Hepatocyte (in vitro differentiated cells): ENCODE results near the gene TSFM. TPM values are rescaled to one million over a fixed set of nuclear protein-coding genes. Genes with fewer than 3 reads are reported as not detected.

Experiments used
- DNase-seq: peaks from one replicate; pipeline ENCODE4 v3.0.0-alpha.2; 2016; ENCODE audit warnings: low spot score
- H2AFZ ChIP-seq: fragments of 200-600 bp; sonication (generic); 2 replicates; pipeline ENCODE4 v1.6.0; 2016; ENCODE audit warnings: antibody characterized with exemption, mild to moderate bottlenecking
- H3K27ac ChIP-seq: fragments of 200-600 bp; sonication (generic); 2 replicates; pipeline ENCODE4 v1.5.1; 2016; ENCODE audit warnings: mild to moderate bottlenecking
- H3K27me3 ChIP-seq: fragments of 200-600 bp; sonication (generic); 2 replicates; pipeline ENCODE4 v1.6.1; 2016
- H3K36me3 ChIP-seq: fragments of 200-600 bp; sonication (generic); replicated peaks from 2 replicates; pipeline ENCODE4 v1.5.1; 2016; ENCODE audit warnings: low read depth; ENCODE audit not compliant: insufficient read depth
- H3K4me1 ChIP-seq: fragments of 200-600 bp; sonication (generic); 2 replicates; pipeline ENCODE4 v1.5.1; 2016; ENCODE audit warnings: mild to moderate bottlenecking, moderate library complexity; ENCODE audit not compliant: insufficient read depth
- H3K4me2 ChIP-seq: fragments of 200-600 bp; sonication (generic); 2 replicates; pipeline ENCODE4 v1.6.0; 2016
- H3K4me3 ChIP-seq: fragments of 200-600 bp; sonication (generic); 2 replicates; pipeline ENCODE4 v1.5.1; 2016; ENCODE audit warnings: mild to moderate bottlenecking
- H3K79me2 ChIP-seq: fragments of 200-600 bp; sonication (generic); 2 replicates; pipeline ENCODE4 v1.6.0; 2017; ENCODE audit warnings: mild to moderate bottlenecking
- H3K9me2 ChIP-seq: fragments of 200-600 bp; sonication (generic); replicated peaks from 2 replicates; pipeline ENCODE4 v1.6.0; 2017; ENCODE audit warnings: mild to moderate bottlenecking; ENCODE audit not compliant: insufficient read depth
- H3K9me3 ChIP-seq: fragments of 200-600 bp; sonication (generic); 2 replicates; pipeline ENCODE4 v1.5.1; 2016; ENCODE audit warnings: low read depth, mild to moderate bottlenecking
- H4K20me1 ChIP-seq: fragments of 200-600 bp; sonication (generic); 2 replicates; pipeline ENCODE4 v1.6.0; 2016; ENCODE audit warnings: mild to moderate bottlenecking; ENCODE audit not compliant: insufficient read depth, poor library complexity, severe bottlenecking
- CTCF ChIP-seq: fragments of 200-600 bp; sonication (generic); IDR thresholded peaks from 2 replicates; pipeline ENCODE4 v1.5.1; 2016; ENCODE audit warnings: antibody characterized with exemption, mild to moderate bottlenecking; ENCODE audit not compliant: poor library complexity
- EZH2 ChIP-seq: fragments of 200-600 bp; sonication (generic); IDR thresholded peaks from 2 replicates; pipeline ENCODE4 v1.6.1; 2016; ENCODE audit warnings: antibody characterized with exemption, mild to moderate bottlenecking, borderline replicate concordance
- EZH2phosphoT487 ChIP-seq: fragments of 200-600 bp; sonication (generic); IDR thresholded peaks from one replicate; pipeline ENCODE4 v1.6.1; 2018; ENCODE audit warnings: antibody characterized with exemption, mild to moderate bottlenecking, low read depth, moderate library complexity; ENCODE audit not compliant: unreplicated experiment, severe bottlenecking
- WGBS: methylation state at CpG from one replicate; pipeline ENCODE4 v1.1.6; 2016; ENCODE audit warnings: low lambda C conversion rate; ENCODE audit errors: missing lambda C conversion rate; 5-methylcytosine and 5-hydroxymethylcytosine counted together
- polyA plus RNA-seq: library from polyadenylated mRNA; unstranded; fragments of >200 nt; fragmentation: Nextera tagmentation; extraction: Ambion mirVana; gene quantifications from 2 replicates; pipeline ENCODE4 v1.2.1, GENCODE V29; 2016
- total RNA-seq: library from RNA; depleted of rRNA; stranded (reverse); fragments of >200 nt; gene quantifications from 2 replicates; pipeline ENCODE4 v1.2.3, GENCODE V29; 2014

TSFM gene
- total and polyA plus RNA-seq, 2 experiments from 2014 or later, result 15.7 to 38.9 TPM

- H3K4me2 ChIP-seq, result no peak overlapping the region
- no peaks in the 10 kb centered on the region for H3K9me3 ChIP-seq
- H3K27ac ChIP-seq, result no peak overlapping the region
- H3K9me2 ChIP-seq, result no peaks in the 10 kb centered on the region
- H3K79me2 ChIP-seq, result no peaks in the 10 kb centered on the region
- H3K4me3 ChIP-seq, result no peak overlapping the region
- no peaks in the 10 kb centered on the region for H4K20me1 ChIP-seq
- H3K36me3 ChIP-seq, result no peaks in the 10 kb centered on the region
- 94% methylated on average over 3 of the region's 3 CpGs for WGBS
- no peak for DNase-seq
- no peaks in the 10 kb centered on the region for H3K27me3 ChIP-seq
- H3K4me1 ChIP-seq, result no peaks in the 10 kb centered on the region
- TF ChIP-seq CTCF (no peak), EZH2 (no peak), EZH2phosphoT487 (no peak)
- no peak overlapping the region for H2AFZ ChIP-seq
Measured at GRCh38 chr12:57806677-57807076, 24.1 kb downstream of the TSFM start.

- H3K79me2 ChIP-seq, result no peaks in the 10 kb centered on the region
- H2AFZ ChIP-seq, result no peak overlapping the region
- 95% methylated on average over 9 of the region's 9 CpGs for WGBS
- no peak for DNase-seq
- H3K27ac ChIP-seq, result no peak overlapping the region
- no peaks in the 10 kb centered on the region for H3K27me3 ChIP-seq
- no peaks in the 10 kb centered on the region for H4K20me1 ChIP-seq
- H3K4me1 ChIP-seq, result no peaks in the 10 kb centered on the region
- TF ChIP-seq CTCF (no peak), EZH2 (no peak), EZH2phosphoT487 (no peak)
- H3K4me3 ChIP-seq, result no peak overlapping the region
- H3K9me3 ChIP-seq, result no peaks in the 10 kb centered on the region
- no peaks in the 10 kb centered on the region for H3K36me3 ChIP-seq
- H3K4me2 ChIP-seq, result no peak overlapping the region
- no peaks in the 10 kb centered on the region for H3K9me2 ChIP-seq
Measured at GRCh38 chr12:57807285-57807684, 24.7 kb downstream of the TSFM start.

GRCh38 chr12:57808351-57808750, 25.8 kb downstream of the TSFM start:
- DNase-seq, result no peak
- Histone ChIP-seq H3K79me2 (no peaks in the 10 kb centered on the region), H3K4me2 (no peak overlapping the region), H3K4me3 (no peak overlapping the region), H3K9me2 (no peaks in the 10 kb centered on the region), H2AFZ (no peak overlapping the region), H3K9me3 (no peaks in the 10 kb centered on the region), H3K27ac (no peak overlapping the region), H4K20me1 (no peaks in the 10 kb centered on the region), H3K4me1 (no peaks in the 10 kb centered on the region), H3K36me3 (no peaks in the 10 kb centered on the region), H3K27me3 (no peaks in the 10 kb centered on the region)
- 90% methylated on average over 5 of the region's 5 CpGs for WGBS
- no peak for TF ChIP-seq CTCF
- TF ChIP-seq EZH2phosphoT487, result no peak
- TF ChIP-seq EZH2, result no peak

- Histone ChIP-seq H3K9me3 (no peaks in the 10 kb centered on the region), H3K4me3 (no peak overlapping the region), H4K20me1 (no peaks in the 10 kb centered on the region), H3K27ac (no peak overlapping the region), H3K36me3 (no peaks in the 10 kb centered on the region), H3K79me2 (no peaks in the 10 kb centered on the region), H3K4me1 (no peaks in the 10 kb centered on the region), H2AFZ (no peak overlapping the region), H3K27me3 (no peaks in the 10 kb centered on the region), H3K9me2 (no peaks in the 10 kb centered on the region), H3K4me2 (no peak overlapping the region)
- WGBS, result 90% methylated on average over 3 of the region's 3 CpGs
- TF ChIP-seq CTCF, result no peak
- TF ChIP-seq EZH2, result no peak
- no peak for TF ChIP-seq EZH2phosphoT487
- no peak for DNase-seq
Measured at GRCh38 chr12:57809425-57809824, 26.8 kb downstream of the TSFM start.
